ENCODE data around the gene CPXM2. TPM values are rescaled to one million over a fixed set of nuclear protein-coding genes. Genes with fewer than 3 reads are reported as not detected.

CPXM2 gene
- polyA plus RNA-seq, 1 experiment = 14.4 TPM

DNA sequence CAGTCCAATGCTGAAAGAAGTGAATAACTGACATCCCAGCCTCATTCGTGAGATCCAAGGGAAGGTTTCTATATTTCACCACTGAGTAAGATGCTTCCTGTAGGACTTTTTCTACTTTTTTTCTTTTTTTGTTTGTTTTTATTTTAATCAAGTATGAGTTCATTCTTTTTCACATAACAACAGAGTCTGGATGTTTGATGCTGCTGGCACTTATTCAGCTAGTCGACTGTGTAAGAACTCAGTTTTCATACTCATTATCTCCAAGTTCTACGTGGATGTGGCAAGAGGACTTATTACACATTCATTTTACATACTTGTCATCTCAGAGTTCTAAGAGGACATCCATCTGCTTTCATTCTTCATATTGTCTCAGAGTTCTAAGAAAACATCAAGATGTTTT, 86.9 kb downstream of the CPXM2 start:
- ChIA-PET CTCF (no interaction called here), POLR2A (no interaction called here)
- DNase-seq (ENCODE audit: low read depth) = peak; percentile 37
- no peak overlapping the region for H3K4me3 ChIP-seq (ENCODE audit: low read depth, low read length)
- no peaks in the 10 kb centered on the region for H3K36me3 ChIP-seq (ENCODE audit: control insufficient read depth, insufficient read depth, low read length)
- H3K27me3 ChIP-seq (ENCODE audit: control insufficient read depth, insufficient read depth, low read length) = no peaks in the 10 kb centered on the region
- TF ChIP-seq, protein P1, sequence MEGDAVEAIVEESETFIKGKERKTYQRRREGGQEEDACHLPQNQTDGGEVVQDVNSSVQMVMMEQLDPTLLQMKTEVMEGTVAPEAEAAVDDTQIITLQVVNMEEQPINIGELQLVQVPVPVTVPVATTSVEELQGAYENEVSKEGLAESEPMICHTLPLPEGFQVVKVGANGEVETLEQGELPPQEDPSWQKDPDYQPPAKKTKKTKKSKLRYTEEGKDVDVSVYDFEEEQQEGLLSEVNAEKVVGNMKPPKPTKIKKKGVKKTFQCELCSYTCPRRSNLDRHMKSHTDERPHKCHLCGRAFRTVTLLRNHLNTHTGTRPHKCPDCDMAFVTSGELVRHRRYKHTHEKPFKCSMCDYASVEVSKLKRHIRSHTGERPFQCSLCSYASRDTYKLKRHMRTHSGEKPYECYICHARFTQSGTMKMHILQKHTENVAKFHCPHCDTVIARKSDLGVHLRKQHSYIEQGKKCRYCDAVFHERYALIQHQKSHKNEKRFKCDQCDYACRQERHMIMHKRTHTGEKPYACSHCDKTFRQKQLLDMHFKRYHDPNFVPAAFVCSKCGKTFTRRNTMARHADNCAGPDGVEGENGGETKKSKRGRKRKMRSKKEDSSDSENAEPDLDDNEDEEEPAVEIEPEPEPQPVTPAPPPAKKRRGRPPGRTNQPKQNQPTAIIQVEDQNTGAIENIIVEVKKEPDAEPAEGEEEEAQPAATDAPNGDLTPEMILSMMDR (IDR thresholded peaks at IDR 0.05; ENCODE audit: insufficient read depth, low read depth, low read length) = no peak

DNA sequence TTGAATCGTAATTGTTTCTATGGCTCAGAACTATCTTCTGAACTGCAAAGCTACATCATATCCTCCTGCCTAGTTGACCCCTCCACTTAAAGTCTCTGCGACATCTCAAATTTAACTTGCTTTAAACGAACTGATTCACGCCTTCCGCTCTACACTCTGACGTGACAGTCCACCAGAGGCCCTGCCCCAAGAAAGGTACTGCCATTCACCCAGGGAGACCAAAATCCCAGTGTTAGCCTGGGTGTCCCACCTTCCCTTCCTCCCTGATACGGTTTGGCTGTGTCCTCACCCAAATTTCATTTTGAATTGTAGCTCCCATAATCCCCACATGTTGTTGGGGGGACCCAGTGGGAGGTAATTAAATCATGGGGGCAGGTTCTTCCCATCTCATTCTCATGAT, 90.8 kb downstream of the CPXM2 start:
- no peak for DNase-seq (ENCODE audit: low read depth)
- POLR2A ChIA-PET = no interaction called here
- CTCF ChIA-PET = no interaction called here
- Histone ChIP-seq H3K4me3 (ENCODE audit: low read depth, low read length) (no peak overlapping the region), H3K27me3 (ENCODE audit: control insufficient read depth, insufficient read depth, low read length) (no peaks in the 10 kb centered on the region), H3K36me3 (ENCODE audit: control insufficient read depth, insufficient read depth, low read length) (no peaks in the 10 kb centered on the region)
- TF ChIP-seq, protein P1 (IDR thresholded peaks at IDR 0.05; ENCODE audit: insufficient read depth, low read depth, low read length) = no peak

DNA sequence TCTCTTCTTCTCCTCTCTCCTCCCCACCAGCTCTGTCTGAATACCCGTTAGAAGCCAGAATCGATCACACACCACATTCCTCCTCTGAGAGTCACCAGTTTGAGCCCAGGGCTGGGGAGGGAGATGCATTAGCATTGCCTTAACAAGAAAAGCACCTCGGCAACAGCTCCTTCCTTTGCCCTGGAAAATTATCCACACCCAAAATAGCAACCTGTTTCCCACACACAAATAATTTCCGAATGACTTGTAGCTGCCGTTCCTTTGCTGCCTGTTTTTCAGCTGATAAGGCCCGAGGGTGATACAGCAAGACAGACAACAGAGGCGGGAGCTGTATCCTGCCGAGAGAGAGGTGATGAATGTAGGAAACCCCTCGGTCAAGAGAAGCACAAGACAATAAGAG, 91.3 kb downstream of the CPXM2 start:
- CTCF ChIA-PET = no interaction called here
- Histone ChIP-seq H3K4me3 (ENCODE audit: low read depth, low read length) (no peak overlapping the region), H3K36me3 (ENCODE audit: control insufficient read depth, insufficient read depth, low read length) (no peaks in the 10 kb centered on the region), H3K27me3 (ENCODE audit: control insufficient read depth, insufficient read depth, low read length) (no peaks in the 10 kb centered on the region)
- POLR2A ChIA-PET = no interaction called here
- no peak for DNase-seq (ENCODE audit: low read depth)
- TF ChIP-seq, protein P1 (IDR thresholded peaks at IDR 0.05; ENCODE audit: insufficient read depth, low read depth, low read length) = no peak

DNA sequence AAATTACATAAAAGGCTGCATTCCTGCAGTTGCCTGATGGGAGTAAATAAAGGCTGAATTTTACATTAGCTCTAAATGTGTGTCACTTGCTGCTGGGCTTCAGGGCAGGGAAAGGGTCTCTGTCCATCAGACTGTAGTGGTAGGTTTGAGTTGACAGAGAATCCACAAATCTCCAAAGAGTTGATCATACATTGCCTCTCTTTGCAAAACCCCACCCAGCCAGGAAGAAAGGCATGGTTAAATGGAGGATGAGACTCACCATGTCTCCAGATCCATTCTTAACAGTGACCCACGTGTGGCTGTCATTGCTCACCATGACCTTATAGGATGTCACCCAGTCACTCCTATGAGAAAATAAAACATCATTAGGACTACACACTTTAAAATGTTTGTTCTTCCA, 92.8 kb downstream of the CPXM2 start:
- no peaks in the 10 kb centered on the region for H3K36me3 ChIP-seq (ENCODE audit: control insufficient read depth, insufficient read depth, low read length)
- POLR2A ChIA-PET = no interaction called here
- H3K4me3 ChIP-seq (ENCODE audit: low read depth, low read length) = no peak overlapping the region
- no peaks in the 10 kb centered on the region for H3K27me3 ChIP-seq (ENCODE audit: control insufficient read depth, insufficient read depth, low read length)
- CTCF ChIA-PET = interaction anchor here (1.2 kb wide), 1 partner anchor 216 kb away, joined by 3 read pairs; no protein-coding TSS in a partner anchor
- TF ChIP-seq, protein P1 (IDR thresholded peaks at IDR 0.05; ENCODE audit: insufficient read depth, low read depth, low read length) = no peak
- DNase-seq (ENCODE audit: low read depth) = no peak

DNA sequence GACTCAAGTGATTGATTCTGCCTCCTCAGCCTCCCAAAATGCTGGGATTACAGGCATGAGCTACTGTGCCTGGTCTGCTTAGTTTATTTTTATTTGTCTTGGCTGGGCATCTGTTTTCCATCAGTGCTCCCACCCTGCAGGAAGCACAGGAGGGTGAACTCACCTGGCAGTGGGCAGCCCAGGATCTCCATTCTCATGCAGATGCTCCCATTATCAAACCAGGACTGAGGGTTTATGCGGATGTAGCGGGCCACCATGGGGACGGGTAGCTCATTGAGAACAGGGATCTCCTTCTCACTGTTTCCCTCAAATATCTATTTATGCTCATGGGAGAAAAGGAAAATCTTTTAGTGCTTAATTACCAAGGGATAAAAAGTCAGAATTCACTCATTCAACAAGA, 93.8 kb downstream of the CPXM2 start:
- TF ChIP-seq, protein P1 (IDR thresholded peaks at IDR 0.05; ENCODE audit: insufficient read depth, low read depth, low read length) = no peak
- H3K4me3 ChIP-seq (ENCODE audit: low read depth, low read length) = no peak overlapping the region
- no peak for DNase-seq (ENCODE audit: low read depth)
- POLR2A ChIA-PET = no interaction called here
- CTCF ChIA-PET = interaction anchor here (1.2 kb wide), 1 partner anchor 215 kb away, joined by 3 read pairs; no protein-coding TSS in a partner anchor
- H3K36me3 ChIP-seq (ENCODE audit: control insufficient read depth, insufficient read depth, low read length) = no peaks in the 10 kb centered on the region
- H3K27me3 ChIP-seq (ENCODE audit: control insufficient read depth, insufficient read depth, low read length) = no peaks in the 10 kb centered on the region

Data from BJ (cell line).